Keratinocyte (primary cell): ENCODE results near the gene REXO1. TPM values are rescaled to one million over a fixed set of nuclear protein-coding genes. Genes with fewer than 3 reads are reported as not detected.

Experiments
- DNase-seq: peaks from one replicate; pipeline ENCODE4 v3.0.0-alpha.2; 2011; ENCODE audit warnings: low read depth, missing footprints, low spot score
- FAIRE-seq: peaks from 2 replicates; lab custom pipeline; 2011; peaks lifted over from hg19 to GRCh38; lab: Jason Lieb, UNC
- H2AFZ ChIP-seq: 2 replicates; pipeline ENCODE4 v1.6.0; 2012; ENCODE audit warnings: low read length, control low read depth, inconsistent platforms; ENCODE audit not compliant: control insufficient read depth
- H3K27ac ChIP-seq: 2 replicates; pipeline ENCODE4 v1.5.1; 2011; ENCODE audit warnings: low read length; ENCODE audit not compliant: control insufficient read depth, insufficient read depth
- H3K27me3 ChIP-seq: 3 replicates; pipeline ENCODE4 v1.6.0; 2011; ENCODE audit warnings: low read length; ENCODE audit not compliant: control insufficient read depth, insufficient read depth; ENCODE audit errors: extremely low read depth
- H3K36me3 ChIP-seq, 2 experiments: 2 replicates in 1 of 2; 3 replicates in 1 of 2; pipeline ENCODE4 v1.5.1; 2011; ENCODE audit warnings: low read length in 2 of 2, mild to moderate bottlenecking in 1 of 2; ENCODE audit not compliant: control insufficient read depth in 2 of 2, insufficient read depth in 2 of 2; ENCODE audit errors: extremely low read depth in 1 of 2
- H3K4me1 ChIP-seq: 3 replicates; pipeline ENCODE4 v1.5.1; 2011; ENCODE audit warnings: low read length; ENCODE audit not compliant: control insufficient read depth, insufficient read depth; ENCODE audit errors: extremely low read depth
- H3K4me2 ChIP-seq: 3 replicates; pipeline ENCODE4 v1.6.0; 2011; ENCODE audit warnings: low read depth, low read length; ENCODE audit not compliant: control insufficient read depth, insufficient read depth; ENCODE audit errors: extremely low read depth
- H3K4me3 ChIP-seq, 3 experiments: fragments of 200-600 bp in 1 of 3; sonication (generic) in 1 of 3; 2 replicates in 2 of 3; 3 replicates in 1 of 3; pipeline ENCODE4 v1.5.1; 2011 to 2016; ENCODE audit warnings: low read length in 3 of 3, mild to moderate bottlenecking in 3 of 3, control low read depth in 2 of 3, inconsistent platforms in 1 of 3, low read depth in 1 of 3, mixed read lengths in 1 of 3, mixed run types in 1 of 3, moderate library complexity in 1 of 3; ENCODE audit not compliant: control insufficient read depth in 2 of 3, insufficient read depth in 2 of 3; ENCODE audit errors: extremely low read depth in 1 of 3
- H3K79me2 ChIP-seq: 2 replicates; pipeline ENCODE4 v1.6.0; 2012; ENCODE audit warnings: low read length; ENCODE audit not compliant: control insufficient read depth, insufficient read depth
- H3K9ac ChIP-seq: 3 replicates; pipeline ENCODE4 v1.6.0; 2011; ENCODE audit warnings: low read length; ENCODE audit not compliant: control insufficient read depth, insufficient read depth; ENCODE audit errors: extremely low read depth
- H3K9me1 ChIP-seq: 3 replicates; pipeline ENCODE4 v1.6.0; 2011; ENCODE audit warnings: low read length; ENCODE audit not compliant: control insufficient read depth, insufficient read depth; ENCODE audit errors: extremely low read depth
- H3K9me3 ChIP-seq: 2 replicates; pipeline ENCODE4 v1.5.1; 2012; ENCODE audit warnings: low read depth, low read length; ENCODE audit not compliant: control insufficient read depth
- H4K20me1 ChIP-seq: 3 replicates; pipeline ENCODE4 v1.6.0; 2011; ENCODE audit warnings: low read length; ENCODE audit not compliant: control insufficient read depth, insufficient read depth; ENCODE audit errors: extremely low read depth
- EZH2 ChIP-seq: IDR thresholded peaks from one replicate; pipeline ENCODE4 v1.6.1; 2012; ENCODE audit warnings: inconsistent platforms, mild to moderate bottlenecking, low read length, moderate library complexity
- dilution Hi-C: fragments of 300-500 bp; cut with MboI; formaldehyde crosslinking; loops from one replicate; pipeline ENCODE4 v1.7.0; 2020; ENCODE audit warnings: low sequenced_read_pairs; ENCODE audit not compliant: extremely low pct_ligation_motif_present
- polyA plus RNA-seq, 5 experiments: library from polyadenylated mRNA; depleted of rRNA in 3 of 5; stranded (reverse) in 3 of 5; stranded (forward) in 1 of 5; unstranded in 1 of 5; fragments of >200 nt; gene quantifications; 1 replicate in 1 of 5; 2 replicates in 3 of 5; 3 replicates in 1 of 5; pipeline versions ENCODE4 v1.2.1 to v1.2.3, GENCODE V29; 2011 to 2012; ENCODE audit warnings: missing spikeins in 2 of 5, low read depth in 1 of 5, low replicate concordance in 1 of 5
- TF ChIP-seq, protein P1 (sequence below), 3 experiments: IDR thresholded peaks in 1 of 3; conservative IDR thresholded peaks in 1 of 3; optimal IDR thresholded peaks in 1 of 3; 2 replicates in 2 of 3; 3 replicates in 1 of 3; pipeline versions ENCODE3 to v1.5.1; 2011; ENCODE audit warnings: low read length in 3 of 3, mild to moderate bottlenecking in 3 of 3, moderate library complexity in 2 of 3, control low read depth in 1 of 3, inconsistent platforms in 1 of 3; ENCODE audit not compliant: insufficient read depth in 2 of 3; ENCODE audit errors: extremely low read depth in 1 of 3

The REXO1 gene
- polyA plus RNA-seq, 1 donor (not counting 4 experiments of a cell fraction or from before 2014, with no cell fraction given) = 6.1 TPM

DNA sequence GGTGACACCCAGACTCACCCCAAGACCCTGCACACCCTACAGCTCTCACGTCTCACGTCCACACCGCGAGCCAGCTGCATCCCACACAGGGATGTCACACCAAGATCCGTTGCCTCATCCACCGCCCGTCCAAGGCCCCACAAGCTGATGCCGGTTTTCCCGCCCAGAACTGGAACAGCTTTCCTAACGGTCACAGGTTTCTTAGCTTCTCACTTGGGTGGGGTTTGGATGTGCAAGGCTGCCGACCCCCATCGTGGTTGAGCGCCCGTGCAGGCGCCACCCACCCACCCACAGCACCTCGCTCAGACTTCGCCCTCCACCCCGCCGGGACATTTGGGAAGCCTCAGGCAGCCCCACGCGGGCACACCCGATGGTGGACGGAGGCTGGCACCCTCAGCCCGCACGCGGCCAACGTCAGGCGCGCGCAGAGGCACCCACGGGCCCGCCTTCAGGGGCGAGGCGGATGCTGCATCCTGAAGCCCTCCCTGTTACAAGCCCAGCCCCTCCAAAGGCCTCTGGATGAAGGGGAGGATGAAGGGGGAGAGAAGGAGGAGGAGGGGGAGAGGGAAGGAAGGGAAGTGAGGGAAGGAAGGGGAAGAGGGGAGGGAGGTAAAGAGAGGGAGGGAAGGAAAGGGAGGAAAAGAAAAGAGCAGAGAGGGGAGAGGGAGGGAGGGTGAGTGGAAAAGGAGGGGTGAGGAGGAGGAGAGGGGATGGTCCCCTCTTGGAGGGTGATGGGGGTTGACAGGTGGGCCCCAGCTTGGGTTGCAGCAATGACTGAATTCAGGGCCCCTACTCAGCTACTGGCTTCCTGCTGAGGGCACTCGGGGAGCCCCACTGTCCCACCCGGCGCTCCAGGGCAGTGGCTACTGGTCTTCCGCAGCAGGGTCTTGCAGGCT lies 82.1 kb downstream of the REXO1 start:
- no peak overlapping the region for H3K9ac ChIP-seq
- H3K79me2 ChIP-seq = no peaks in the 10 kb centered on the region
- no peaks in the 10 kb centered on the region for H3K9me1 ChIP-seq
- DNase-seq (no peak), FAIRE-seq (no peak)
- no peak overlapping the region for H3K27ac ChIP-seq
- dilution Hi-C loops = no loop called here
- peaks cover 3% of the 10 kb centered on the region for H3K4me1 ChIP-seq
- no peak overlapping the region for H2AFZ ChIP-seq
- H3K4me3 ChIP-seq = no peak overlapping the region
- peaks cover 74% of the 10 kb centered on the region for H3K27me3 ChIP-seq
- H3K36me3 ChIP-seq = no peaks in the 10 kb centered on the region
- H3K9me3 ChIP-seq = peaks cover 8% of the 10 kb centered on the region
- TF ChIP-seq, protein P1, sequence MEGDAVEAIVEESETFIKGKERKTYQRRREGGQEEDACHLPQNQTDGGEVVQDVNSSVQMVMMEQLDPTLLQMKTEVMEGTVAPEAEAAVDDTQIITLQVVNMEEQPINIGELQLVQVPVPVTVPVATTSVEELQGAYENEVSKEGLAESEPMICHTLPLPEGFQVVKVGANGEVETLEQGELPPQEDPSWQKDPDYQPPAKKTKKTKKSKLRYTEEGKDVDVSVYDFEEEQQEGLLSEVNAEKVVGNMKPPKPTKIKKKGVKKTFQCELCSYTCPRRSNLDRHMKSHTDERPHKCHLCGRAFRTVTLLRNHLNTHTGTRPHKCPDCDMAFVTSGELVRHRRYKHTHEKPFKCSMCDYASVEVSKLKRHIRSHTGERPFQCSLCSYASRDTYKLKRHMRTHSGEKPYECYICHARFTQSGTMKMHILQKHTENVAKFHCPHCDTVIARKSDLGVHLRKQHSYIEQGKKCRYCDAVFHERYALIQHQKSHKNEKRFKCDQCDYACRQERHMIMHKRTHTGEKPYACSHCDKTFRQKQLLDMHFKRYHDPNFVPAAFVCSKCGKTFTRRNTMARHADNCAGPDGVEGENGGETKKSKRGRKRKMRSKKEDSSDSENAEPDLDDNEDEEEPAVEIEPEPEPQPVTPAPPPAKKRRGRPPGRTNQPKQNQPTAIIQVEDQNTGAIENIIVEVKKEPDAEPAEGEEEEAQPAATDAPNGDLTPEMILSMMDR (optimal IDR thresholded peaks at IDR 0.05 in 1 of 3, IDR thresholded peaks at IDR 0.05 in 1 of 3, conservative IDR thresholded peaks at IDR 0.05 in 1 of 3; ENCODE audit: extremely low read depth in 1 of 3, insufficient read depth in 2 of 3, low read length in 3 of 3) = no peak
- peak; percentile 72 for TF ChIP-seq EZH2
- H3K4me2 ChIP-seq = no peak overlapping the region
- H4K20me1 ChIP-seq = peaks cover 3% of the 10 kb centered on the region

Other genes with a start within 250 kb of the REXO1 start
- gene UQCR11, start 243.0 kb downstream of the REXO1 start, polyA plus RNA-seq = 136 to 468 TPM (median 327 TPM) in 3 replicates
- 40.0 to 59.0 TPM (median 44.4 TPM) in 3 replicates for gene TCF3, start 195.9 kb downstream of the REXO1 start, polyA plus RNA-seq
- under 0.01 to 0.01 TPM in 2 of 3 replicates, not detected in the other for gene ONECUT3, start 95.0 kb downstream of the REXO1 start, polyA plus RNA-seq
- gene ATP8B3, start 36.2 kb downstream of the REXO1 start, polyA plus RNA-seq = 0.98 to 2.8 TPM (median 1.2 TPM) in 3 replicates
- 4.9 to 14.7 TPM (median 6.0 TPM) in 3 replicates for gene KLF16, start 15.1 kb upstream of the REXO1 start, polyA plus RNA-seq
- 27.2 to 67.3 TPM (median 31.0 TPM) in 3 replicates for gene ABHD17A, start 37.0 kb upstream of the REXO1 start, polyA plus RNA-seq
- 0.55 to 0.93 TPM (median 0.85 TPM) in 3 replicates for gene ADAT3, start 56.9 kb upstream of the REXO1 start, polyA plus RNA-seq
- 4.8 to 30.3 TPM (median 7.0 TPM) in 3 replicates for gene SCAMP4, start 56.9 kb upstream of the REXO1 start, polyA plus RNA-seq
- 32.5 to 72.4 TPM (median 34.9 TPM) in 3 replicates for gene CSNK1G2, start 92.7 kb upstream of the REXO1 start, polyA plus RNA-seq
- gene BTBD2, start 167.2 kb upstream of the REXO1 start, polyA plus RNA-seq = 19.2 to 24.7 TPM (median 22.3 TPM) in 3 replicates
- 64.0 to 113 TPM (median 88.3 TPM) in 3 replicates for gene MKNK2, start 202.8 kb upstream of the REXO1 start, polyA plus RNA-seq
- 24.1 to 61.8 TPM (median 34.2 TPM) in 3 replicates for gene MOB3A, start 247.8 kb upstream of the REXO1 start, polyA plus RNA-seq
- 6.0 to 14.9 TPM (median 6.7 TPM) in 3 replicates for gene IZUMO4, start 248.4 kb upstream of the REXO1 start, polyA plus RNA-seq